Kidney epithelial cell (primary cell): ENCODE results near the gene SNX17. TPM values are rescaled to one million over a fixed set of nuclear protein-coding genes. Genes with fewer than 3 reads are reported as not detected.

Experiments
- DNase-seq: peaks from one replicate; pipeline ENCODE4 v3.0.0-alpha.2; 2010; ENCODE audit warnings: low read depth
- H3K27me3 ChIP-seq: 2 replicates; pipeline ENCODE4 v1.6.0; 2011; ENCODE audit warnings: low read length; ENCODE audit not compliant: control insufficient read depth, insufficient read depth
- H3K36me3 ChIP-seq: 2 replicates; pipeline ENCODE4 v1.5.1; 2011; ENCODE audit warnings: low read length; ENCODE audit not compliant: control insufficient read depth, insufficient read depth
- H3K4me3 ChIP-seq: 2 replicates; pipeline ENCODE4 v1.5.1; 2011; ENCODE audit warnings: low read depth, mild to moderate bottlenecking, control low read depth, low read length
- CTCF ChIP-seq: IDR thresholded peaks from 2 replicates; pipeline ENCODE4 v1.5.1; 2011; ENCODE audit warnings: mild to moderate bottlenecking, moderate library complexity, low read length, control low read depth, inconsistent platforms; ENCODE audit not compliant: insufficient read depth, poor library complexity, severe bottlenecking
- total RNA-seq: library from RNA; depleted of rRNA; stranded (reverse); fragments of >200 nt; gene quantifications from 2 replicates; pipeline ENCODE4 v1.2.3, GENCODE V29; 2015

Gene SNX17
- total RNA-seq, 1 donor from 2014 or later = 92.1 TPM

GRCh38 chr2:27323596-27324285 lies 46.7 kb upstream of the SNX17 start:
- no peak for DNase-seq
- TF ChIP-seq CTCF = no peak
- Histone ChIP-seq H3K4me3 (peak overlapping the region; percentile 90), H3K27me3 (no peaks in the 10 kb centered on the region), H3K36me3 (peaks cover 1% of the 10 kb centered on the region)

GRCh38 chr2:27324720-27325119 lies 45.7 kb upstream of the SNX17 start:
- no peak overlapping the region for H3K4me3 ChIP-seq
- peaks cover 3% of the 10 kb centered on the region for H3K36me3 ChIP-seq
- no peak for DNase-seq
- no peaks in the 10 kb centered on the region for H3K27me3 ChIP-seq
- TF ChIP-seq CTCF = no peak

DNA sequence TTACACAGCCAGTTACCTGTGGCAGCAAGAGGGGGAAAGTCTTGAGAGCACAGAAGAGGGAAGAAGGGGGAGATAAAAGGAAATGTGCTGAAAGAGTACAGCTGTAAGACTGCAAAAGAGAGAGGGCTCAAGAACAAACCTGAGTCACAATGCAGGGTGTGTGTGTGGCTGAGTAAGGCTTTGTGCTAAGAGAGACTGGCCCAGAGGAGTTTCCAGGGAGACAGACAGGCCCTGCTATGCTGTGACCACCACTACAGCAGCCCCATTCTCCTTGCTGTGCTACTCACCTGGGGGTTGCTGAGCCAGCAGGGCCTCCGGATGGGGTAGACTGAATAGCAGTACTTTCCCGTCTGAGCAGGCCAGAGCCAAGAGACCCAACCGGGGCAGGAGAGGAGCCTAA lies 35.1 kb upstream of the SNX17 start:
- peaks cover 4% of the 10 kb centered on the region for H3K36me3 ChIP-seq
- no peak for DNase-seq
- TF ChIP-seq CTCF = no peak
- H3K4me3 ChIP-seq = no peak overlapping the region
- no peaks in the 10 kb centered on the region for H3K27me3 ChIP-seq

GRCh38 chr2:27336173-27336572 lies 34.2 kb upstream of the SNX17 start:
- Histone ChIP-seq H3K36me3 (peaks cover 4% of the 10 kb centered on the region), H3K27me3 (no peaks in the 10 kb centered on the region)

DNA sequence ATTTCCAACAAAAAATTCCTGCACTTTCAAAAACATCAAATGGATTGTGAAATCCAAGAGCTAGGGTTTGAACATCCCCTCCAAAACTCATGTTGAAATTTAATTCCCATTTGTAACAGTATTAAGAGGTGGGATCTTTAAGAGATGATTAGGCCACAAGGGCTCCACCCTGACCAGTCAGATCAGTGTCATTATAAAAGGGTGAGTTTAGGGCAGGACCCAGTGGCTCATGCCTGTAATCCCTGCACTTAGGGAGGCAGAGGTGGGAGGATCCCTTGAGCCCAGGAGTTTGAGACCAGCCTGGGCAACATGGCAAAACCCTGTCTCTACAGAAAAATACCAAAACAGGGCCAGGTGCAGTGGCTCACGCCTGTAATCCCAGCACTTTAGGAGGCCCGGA lies 22.8 kb upstream of the SNX17 start:
- no peaks in the 10 kb centered on the region for H3K27me3 ChIP-seq
- H3K36me3 ChIP-seq = peaks cover 1% of the 10 kb centered on the region
- no peak for TF ChIP-seq CTCF
- DNase-seq = no peak
- no peak overlapping the region for H3K4me3 ChIP-seq

More at GRCh38 chr2:27336173-27336572, 34.2 kb upstream of the SNX17 start:
- H3K4me3 ChIP-seq = no peak overlapping the region
- no peak for TF ChIP-seq CTCF
- DNase-seq = no peak
